Fibroblast of skin of right quadriceps (primary cell): ENCODE results near the gene BBX.

Experiments
- DNase-seq: peaks from one replicate; pipeline ENCODE4 v3.0.0-alpha.2; 2013

Gene BBX

DNA sequence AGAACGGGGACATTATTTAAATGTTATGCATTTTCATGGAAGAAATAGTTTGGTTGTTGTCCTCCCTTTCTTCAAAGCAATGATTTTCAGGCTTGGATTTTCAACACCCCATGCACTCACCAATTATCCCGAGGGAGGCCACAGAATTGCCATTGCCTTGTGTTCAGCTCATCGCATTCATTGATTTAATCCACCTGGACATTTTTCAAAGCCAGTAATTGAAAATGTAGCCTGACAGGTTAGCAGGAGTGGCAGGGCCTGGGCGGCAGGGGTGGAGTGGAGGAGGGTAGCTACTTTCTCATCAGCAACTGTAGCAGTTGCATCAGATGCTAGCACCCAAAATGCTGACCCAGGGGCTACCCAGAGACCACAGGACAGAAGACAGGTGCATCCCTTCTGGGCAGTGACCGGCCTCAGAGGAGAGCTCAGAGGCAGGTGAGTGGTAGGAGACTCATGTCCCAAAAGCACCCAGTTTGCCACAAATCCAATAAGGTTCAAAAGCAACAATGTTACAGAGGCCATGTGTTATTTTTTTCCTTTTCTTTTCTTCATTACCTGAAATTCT lies 325.7 kb downstream of the BBX start:
- no peak for DNase-seq

DNA sequence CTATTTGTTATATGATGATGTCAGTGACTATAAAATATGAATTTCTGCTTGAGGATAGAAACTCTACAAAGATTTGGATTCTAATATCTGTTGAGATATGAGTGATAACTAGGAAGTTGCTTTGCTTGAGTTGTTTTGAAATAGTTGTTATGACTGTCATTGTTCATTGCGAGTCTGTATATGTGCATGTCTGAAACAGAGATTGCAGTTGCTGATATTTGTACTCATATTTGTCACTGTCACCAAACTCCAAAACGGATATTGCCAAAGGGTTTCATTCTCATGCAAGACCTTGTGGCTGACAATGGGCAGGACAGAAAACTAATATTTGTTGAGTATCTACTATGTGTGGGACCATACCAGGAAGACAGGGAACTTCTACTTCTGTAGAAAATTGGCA lies 327.9 kb downstream of the BBX start:
- no peak for DNase-seq

DNA sequence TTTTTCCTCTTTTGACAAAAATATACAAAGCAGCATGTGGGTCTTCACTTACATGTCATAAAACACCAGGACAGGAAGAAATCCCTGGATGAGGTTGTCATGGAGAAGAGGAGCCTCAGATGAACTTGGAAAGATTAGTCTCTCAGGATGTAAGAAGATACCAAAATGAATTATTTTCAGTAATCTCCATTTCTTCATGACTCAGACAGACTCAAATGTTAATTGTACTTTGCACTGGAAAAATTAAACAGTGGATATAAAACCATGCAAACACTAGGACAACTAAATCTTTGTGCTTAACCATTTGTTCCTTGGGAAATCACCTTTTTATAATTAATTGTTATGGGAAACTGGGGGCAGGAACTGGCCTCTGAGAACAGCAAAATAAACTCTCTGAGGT lies 331.1 kb downstream of the BBX start:
- no peak for DNase-seq

GRCh38 chr3:107854733-107855132 lies 332.0 kb downstream of the BBX start:
- no peak for DNase-seq

DNA sequence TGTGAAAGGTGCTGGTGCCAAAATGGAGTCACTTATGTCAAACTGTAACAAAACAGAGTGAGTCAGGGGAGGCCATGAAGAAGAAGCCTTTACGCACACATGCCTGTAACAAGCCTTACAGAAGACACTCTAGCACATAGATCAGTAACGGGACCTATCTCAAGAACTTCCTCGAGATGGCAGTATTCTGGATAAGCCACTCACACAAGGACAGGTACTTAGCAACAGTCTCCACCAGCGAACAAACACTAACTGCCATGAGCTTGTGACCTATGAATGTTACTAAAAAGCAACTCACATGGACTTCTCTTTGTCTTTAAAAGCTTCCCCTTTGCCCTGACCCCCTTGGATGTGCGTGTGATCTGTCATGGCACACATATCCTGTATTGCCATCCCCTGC lies 332.9 kb downstream of the BBX start:
- DNase-seq = peak; percentile 20

DNA sequence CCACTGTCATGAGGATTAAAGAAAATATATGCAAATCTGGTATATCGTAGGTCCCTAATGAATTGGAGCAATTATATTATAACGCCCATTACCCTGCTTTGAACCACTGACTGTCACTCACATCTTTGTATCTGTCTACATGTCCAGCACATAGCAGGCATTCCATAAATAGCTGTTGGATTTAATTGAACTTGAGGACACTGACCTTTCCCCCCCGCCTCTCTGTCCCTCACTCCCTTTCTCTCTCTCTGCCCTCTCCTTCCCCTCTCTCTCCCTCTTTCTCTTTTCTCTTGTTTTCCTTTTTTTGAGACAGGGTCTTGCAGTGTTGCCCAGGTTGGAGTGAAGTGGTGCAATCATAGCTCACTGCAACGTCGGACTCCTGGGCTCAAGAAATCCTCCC lies 335.1 kb downstream of the BBX start:
- no peak for DNase-seq

DNA sequence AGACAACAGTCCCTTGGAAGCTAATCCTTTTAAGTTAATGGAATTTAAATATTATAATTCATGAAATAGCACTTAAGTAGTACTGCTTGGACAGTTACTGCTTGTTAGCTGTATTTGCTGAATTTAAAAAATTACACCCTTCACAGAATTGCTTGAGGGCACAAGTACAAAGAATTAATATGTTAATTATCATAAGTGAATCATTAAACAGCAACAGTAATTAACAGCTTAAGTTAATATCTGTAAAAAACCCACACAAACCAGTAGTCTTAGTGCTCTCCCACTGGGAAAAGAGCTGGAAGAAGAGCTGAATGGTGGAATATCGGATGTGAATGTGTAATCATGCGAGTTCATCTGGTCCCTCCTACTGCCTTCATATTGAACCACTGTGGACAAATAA lies 336.1 kb downstream of the BBX start:
- no peak for DNase-seq
